Fibroblast of gingiva (primary cell): ENCODE results near the gene DOCK3.
A peak's percentile ranks its signal among the peaks of the same experiment; 100 is the strongest.
"Not testable (repeated sequence)": the region's sequence is repeated elsewhere in the genome, so short reads cannot be mapped to it uniquely, and the experiment has no call there.

Experiments
- DNase-seq: peaks from one replicate; pipeline ENCODE4 v3.0.0-alpha.2; 2011; ENCODE audit warnings: low read depth

Gene DOCK3

DNA sequence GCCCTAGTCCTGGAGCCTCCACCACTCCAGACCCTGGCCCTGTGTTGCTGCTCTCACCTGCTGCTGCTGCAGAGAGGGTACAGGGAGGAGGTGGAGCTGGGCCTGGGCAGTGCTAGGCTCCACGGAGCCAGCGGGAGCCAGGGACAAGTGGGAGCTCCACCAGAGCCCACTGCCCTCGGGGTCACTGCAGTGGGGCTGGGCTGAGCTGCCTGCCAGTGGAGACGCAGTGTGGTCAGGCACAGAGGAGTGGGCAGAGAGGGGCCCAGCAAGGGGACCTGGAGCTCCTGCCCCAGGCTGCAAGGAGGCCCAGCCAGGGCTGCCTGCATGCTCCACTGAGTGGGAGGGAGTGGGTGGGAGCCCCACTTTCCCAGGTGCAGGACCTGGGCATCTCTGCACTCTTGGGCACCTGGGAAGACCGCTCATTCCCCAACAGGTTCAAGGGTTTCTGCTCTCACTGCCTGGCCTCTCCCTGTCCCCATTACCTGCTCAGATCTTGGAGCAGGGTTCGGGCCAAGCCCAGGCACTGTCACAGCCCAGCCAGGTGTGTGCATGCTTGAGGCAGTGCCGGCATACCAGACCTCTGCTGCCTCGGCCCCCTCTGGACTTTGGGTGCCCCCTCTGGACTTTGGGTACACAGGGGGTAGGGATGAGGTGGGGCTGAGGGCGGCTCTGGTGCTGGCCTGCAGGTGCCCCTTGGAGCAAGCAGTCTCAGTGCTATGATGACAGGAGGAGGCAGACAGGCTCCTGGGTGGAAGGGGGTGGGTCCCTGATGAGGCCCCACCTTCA is 308.0 kb downstream of the DOCK3 start:
- no peak for DNase-seq

DNA sequence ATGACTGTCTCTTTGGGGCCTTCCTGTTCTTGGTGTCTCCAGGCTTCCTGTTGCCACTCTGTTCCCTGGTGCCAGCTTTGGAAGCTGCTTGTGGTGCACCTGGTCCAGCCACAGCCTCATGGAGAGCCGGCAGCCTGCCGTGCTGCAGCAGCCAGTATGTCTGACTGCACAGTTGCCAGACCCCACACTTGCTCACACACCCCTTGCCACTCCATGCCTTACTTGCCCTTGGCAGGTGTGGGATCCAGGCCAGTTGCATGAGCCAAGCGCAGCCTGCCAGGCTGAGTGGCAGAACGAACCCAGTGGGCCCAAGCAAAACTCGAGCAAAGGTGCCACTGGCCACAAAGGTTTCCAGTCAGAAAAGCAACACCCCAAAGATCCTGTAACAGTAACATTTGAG is 309.2 kb downstream of the DOCK3 start:
- DNase-seq, result no peak

DNA sequence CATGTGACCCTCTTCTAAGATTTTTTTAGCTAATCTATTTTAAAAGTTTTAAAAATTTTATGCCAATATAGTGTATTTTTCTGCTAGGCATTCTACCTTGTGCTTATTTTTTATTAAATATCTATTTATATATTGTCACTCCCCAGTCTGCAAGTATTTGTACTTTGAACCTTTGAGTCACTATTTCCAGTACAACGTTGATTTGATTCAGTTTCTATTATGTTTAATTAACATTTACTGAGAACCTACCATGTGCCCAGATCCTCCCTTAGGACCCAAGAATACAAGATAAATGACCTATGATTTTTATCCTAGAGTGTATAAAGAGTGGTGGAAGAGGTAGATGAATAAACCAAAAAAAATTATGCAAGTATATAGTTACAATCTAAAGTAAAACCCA is 311.2 kb downstream of the DOCK3 start:
- no peak for DNase-seq

DNA sequence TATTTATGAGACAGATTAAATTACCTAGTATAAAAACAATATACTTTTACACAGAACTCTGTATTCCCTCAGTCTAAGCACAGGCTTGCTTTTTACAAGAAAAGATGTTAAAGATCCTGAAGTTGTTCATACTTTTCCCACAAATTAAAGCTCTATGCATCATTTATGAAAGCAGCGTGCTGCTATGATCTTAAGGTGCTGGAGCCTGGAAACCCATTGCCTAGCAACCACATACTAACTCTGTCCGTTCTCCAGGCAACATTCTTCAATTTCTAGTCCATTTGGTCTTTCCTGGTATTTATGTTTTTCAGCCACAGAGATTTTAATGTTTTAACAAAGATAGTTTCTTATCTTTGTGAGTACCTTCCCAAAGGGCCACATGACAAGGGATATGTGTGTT is 312.0 kb downstream of the DOCK3 start:
- no peak for DNase-seq

DNA sequence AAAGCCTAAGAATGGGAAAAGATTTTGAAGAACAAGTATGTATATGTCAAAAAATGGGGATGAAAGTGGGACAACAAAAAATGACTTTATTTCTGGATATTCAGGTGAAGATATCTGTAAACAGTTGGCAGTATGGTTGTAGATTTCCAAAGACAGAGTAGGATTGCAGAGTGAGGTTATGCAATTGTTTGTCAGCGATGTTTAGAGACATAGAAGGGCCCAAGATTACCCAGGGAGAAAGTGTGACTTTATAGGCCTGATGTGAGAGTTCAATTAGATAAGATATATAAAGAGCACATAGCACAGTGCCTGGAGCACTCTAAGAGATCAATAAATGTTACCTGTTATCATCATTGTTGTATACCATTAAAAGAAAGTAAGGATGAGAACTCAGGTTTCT is 319.8 kb downstream of the DOCK3 start:
- DNase-seq, result no peak

DNA sequence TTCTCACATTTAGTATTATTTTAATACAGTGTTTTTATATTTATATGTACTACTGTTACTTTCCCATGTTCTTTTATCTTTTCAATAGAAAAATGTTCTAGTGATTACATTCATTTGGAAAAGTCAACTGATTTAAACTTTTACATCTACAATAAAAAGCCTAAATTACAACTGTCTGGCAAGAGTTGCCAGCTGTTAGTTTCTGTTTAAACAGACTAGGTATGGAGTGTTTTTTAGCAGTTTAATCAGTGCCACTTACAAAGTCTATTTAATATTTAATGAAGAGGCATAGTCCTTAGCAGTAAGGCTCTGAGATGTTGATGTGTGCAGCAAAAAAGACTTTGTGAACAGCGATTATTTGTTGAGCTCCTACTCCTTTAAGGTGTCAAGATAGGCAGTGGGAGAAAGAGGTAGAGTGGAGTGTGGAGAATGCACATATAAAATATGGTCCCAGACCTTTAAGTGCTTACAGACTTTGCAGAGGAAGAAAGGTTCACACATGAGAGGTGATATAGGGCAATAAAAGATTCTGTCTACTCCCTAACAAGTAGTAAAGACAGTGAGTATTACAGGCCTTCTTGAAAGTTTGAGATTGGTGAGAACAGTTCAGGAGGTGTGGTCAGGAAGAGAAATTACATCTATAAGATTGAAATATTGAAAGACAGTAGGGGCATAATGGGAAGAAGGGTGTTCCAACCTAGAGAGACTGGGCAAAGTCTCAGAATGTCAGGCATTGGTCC is 320.5 kb downstream of the DOCK3 start:
- no peak for DNase-seq

DNA sequence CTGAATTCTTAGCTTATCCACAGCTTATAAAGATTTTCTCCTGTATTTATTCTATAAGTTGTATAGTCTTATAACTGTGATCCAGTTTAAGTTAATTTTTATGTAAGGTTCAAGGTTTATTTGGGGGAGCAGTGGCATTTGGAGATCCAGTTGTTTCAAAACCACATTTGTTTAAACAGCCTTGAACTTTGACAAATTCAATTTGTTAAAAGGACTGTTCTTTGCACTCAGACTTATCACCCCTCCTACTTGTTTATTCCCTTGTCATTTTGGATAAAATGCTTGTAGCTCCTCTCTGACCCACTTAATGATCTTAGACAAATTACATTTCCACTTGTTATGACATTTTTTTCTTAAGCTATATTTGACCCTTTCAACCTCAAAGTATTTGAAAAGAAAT is 327.8 kb downstream of the DOCK3 start:
- no peak for DNase-seq

DNA sequence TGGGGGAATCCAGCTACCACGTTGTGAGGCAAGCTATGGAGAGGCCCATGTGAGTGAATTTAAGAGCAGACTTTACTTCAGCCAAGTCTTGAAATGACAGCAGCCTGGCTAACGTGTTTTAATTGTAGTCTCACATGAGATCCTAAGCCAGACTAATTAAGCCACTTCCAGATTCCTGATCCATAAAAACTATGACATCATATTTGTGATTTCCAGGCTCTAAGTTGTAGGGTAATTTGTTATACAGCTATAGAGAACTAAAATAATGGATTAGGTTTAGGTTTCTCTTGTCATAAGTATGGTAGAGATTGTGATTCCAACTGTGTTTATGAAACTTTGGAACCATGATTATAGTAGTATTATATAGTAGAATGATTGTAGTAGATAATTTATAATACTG is 329.5 kb downstream of the DOCK3 start:
- DNase-seq, result no peak

DNA sequence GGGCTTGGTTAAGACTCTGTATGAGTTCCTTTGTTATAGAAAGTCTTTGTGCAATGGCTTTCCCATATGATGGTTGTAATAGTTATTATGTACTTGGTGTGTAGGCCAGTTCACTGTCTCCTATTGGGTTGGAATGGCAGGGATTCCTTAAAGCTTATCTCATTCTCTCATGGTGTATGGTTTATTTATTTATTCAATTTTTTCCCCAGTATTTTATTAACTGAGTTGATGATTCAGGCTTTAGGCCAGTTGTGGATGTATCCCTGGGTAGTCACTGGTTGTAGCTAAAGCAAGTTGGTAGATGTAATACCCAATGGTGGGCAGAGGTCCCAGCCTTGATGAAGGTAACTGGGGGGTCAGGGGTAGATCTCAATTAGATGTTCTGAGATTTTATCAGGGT is 349.4 kb downstream of the DOCK3 start:
- DNase-seq, result no peak

DNA sequence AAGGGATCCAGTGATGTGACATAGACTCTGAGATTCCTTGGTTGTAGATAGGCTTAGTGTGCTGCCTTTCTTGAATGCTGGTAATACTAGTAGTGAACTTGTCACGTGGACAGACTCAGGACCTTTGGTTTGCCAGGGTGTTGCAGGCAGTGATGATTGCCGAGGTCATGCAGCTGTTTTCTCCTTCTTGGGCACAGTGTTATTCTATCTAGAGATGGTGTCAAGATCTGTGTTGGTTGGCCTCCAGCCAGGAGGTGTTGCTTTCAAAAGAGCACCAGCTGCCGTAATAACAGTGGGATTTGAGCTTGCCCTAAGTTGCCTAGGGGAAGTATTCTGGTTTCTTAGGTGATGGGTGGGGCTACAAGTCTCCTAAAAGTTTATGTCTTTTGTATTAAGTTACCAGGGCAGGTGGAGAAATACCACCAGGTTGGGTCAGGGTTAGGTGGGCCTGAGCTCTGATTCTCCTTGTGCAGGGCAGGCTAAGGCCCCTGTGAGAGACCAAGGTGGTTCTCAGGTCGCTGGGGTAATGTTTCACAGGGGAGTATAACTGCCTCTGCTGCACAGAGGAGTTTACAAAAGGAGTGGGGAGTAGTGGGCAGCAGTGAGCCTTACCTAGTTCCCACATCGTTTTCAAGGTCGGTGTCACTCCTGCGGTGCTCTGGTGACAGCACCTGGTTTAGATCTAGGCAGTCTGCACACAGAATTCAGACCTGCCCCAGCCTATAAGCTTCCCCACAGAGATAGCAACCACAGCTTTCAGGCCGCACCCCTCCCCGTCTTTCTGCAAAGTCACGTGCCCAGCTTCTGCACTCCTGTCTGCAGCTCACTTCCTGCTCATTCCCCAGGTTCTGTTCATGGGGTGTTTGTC is 350.3 kb downstream of the DOCK3 start:
- DNase-seq, result no peak

DNA sequence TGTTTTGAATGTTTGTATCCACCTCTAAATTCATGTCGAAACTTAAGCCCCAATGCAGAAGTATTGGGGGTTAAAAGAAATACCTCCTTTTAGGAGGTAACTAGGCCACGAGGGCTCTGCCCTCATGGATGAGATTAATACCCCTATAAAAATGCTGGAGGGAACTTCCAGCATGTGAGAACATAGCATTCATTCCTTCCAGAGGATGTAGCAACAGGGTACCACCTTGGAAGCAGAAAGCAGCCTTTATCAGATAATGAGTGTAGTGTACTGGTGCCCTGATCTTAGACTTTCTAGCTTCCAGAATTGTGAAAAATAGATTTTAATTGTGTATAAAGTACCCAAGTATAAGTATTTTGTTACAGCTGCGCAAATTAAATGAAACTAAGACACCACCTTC is 356.9 kb downstream of the DOCK3 start:
- no peak for DNase-seq

DNA sequence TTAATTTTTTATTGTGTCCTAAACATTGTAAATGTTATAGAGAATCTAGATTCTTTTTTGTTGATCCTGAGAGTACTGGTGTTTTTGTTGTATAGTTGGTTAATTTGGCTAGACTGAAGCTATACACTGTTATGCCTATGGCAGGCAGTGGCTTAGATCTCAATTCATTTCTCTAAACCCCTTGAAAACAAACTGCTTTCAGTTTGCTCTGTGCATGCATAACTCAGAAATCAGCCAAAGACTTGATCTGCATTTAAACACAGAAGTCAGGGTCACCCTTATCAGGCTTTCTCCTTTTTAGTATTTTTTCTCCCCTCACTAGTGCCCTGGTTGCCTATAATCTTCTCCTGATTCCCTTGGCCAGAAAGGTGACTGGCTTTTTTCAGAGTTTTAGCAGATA is 360.9 kb downstream of the DOCK3 start:
- no peak for DNase-seq

DNA sequence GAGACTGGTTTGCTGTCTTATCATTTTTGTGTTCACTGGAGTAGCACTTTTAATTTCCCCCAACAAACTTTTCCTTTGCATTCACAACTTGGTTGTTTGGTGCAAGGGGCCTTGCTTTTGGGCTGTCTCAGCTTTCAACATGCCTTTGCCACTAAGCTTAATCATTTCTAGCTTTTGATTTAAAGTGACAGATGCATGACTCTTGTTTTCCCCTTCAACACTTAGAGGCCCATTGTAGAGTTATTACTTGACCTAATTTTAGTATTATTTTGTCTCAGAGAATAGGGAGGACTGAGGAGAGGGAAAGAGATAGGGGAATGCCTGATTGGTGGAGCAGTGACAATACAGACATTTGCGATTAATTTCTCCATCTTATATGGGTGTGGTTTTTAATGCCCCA is 370.3 kb downstream of the DOCK3 start:
- DNase-seq, result no peak

DNA sequence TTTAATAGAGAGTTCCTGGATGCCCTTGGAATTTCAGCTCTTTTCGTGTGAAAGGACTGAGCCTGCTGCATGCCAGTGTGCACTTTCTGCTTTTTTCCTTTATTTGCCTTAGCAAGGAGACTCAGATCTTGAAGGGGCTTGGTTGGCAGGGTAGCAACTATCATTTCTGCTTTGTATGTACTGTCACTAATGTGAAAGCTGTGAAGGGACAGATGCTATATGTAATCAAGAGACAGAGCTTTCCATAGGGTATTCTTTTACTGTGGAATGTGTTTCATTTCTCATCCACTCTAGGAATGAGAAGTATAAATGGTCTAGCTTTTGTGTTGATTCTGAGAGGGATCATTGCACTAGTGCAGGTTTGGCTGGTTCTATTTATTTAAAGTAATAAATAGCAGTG is 377.8 kb downstream of the DOCK3 start:
- no peak for DNase-seq

DNA sequence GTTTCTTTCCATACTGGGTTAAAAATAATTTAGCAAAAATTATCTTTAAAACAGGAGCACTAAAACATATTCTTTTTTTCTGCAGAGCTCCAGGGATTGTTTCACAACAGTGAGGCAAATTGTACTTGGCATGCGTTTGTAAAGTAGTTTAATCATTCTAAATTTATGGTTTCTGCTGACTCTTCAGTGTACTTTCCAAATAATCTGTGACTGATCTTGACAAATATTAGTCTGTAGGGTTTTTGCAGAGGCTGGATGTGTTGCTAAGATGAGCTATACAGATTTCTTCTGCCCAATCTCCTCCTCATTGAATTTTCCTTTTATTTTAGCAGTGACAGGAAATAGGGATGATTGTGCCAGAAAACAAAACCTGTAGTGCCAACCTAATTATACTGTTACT is 382.4 kb downstream of the DOCK3 start:
- no peak for DNase-seq

DNA sequence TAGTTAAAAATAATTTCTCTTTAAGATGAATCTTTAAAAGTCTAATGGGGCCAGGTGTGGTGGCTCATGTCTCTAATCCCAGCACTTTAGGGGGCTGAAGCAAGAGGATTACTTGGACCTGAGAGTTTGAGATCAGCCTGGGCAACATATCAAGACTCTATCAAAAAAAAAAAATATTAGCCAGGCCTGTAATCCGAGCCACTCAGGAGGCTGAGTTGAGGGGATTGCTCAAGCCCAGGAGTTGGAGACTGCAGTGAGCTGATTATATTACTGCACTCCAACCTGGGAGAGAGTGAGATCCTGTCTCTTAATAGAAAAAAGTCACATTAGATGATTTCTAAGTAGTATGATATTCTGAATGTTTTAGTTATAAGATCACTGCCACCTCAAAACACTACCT is 388.3 kb downstream of the DOCK3 start:
- no peak for DNase-seq

DNA sequence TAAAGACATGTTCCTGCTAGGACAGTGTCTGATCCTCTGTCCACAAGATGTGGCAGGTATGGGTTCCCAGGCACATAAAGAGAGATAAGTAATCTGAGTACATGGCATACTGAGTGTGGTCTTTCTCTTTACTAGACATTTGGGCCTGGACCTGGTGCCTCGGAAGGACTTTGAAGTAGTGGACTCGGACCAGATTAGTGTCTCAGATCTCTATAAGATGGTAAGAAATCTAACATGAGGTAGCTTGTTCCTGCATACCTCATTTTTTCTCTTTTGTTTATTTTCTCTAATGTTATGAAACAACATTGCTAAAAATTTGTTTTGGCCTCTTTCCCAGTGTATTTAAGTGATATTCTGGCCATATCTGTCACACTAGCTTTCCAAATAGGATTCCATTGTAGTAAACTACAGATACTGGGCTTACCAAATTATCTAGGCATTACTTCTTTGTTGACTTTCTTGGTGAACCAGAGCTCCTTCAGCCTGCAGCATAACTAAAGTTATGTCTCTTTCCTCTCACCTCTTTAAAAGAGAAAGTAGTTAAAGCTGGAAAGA is 400.6 kb downstream of the DOCK3 start:
- DNase-seq, result no peak

DNA sequence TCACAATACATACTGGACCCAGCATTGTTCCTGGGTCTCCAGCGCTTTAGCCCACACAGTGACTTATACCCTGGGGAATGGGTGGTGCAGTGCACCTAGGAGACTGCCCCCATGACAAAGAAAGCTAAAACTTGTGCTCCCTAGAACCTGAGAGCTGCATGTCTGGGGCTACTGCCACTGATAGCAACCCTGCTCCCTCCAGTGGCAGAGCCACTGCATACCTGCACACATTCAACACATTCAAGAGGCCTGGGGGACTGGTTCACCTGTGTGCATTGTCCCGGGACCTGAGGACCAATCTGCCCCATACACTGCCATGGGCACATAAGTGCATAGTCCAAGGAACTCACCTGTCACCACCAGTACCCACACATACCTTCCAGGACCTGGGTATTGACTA is 407.6 kb downstream of the DOCK3 start:
- no peak for DNase-seq

DNA sequence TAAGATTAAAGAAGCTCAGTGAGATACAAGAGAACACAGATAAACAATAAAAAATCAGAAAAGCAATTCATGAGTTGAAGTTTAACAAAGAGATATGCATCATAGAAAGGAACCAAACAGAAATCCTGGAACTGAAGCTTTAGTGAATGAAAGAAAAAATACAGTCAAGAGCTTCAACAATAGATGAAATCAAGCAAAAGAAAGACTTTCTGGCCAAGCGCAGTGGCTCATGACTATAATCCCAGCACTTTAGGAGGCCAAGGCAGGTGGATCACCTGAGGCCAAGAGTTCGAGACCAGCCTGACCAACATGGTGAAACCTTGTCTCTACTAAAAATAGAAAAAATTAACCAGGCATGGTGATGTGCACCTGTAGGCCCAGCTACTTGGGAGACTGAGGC is 408.8 kb downstream of the DOCK3 start:
- no peak for DNase-seq

DNA sequence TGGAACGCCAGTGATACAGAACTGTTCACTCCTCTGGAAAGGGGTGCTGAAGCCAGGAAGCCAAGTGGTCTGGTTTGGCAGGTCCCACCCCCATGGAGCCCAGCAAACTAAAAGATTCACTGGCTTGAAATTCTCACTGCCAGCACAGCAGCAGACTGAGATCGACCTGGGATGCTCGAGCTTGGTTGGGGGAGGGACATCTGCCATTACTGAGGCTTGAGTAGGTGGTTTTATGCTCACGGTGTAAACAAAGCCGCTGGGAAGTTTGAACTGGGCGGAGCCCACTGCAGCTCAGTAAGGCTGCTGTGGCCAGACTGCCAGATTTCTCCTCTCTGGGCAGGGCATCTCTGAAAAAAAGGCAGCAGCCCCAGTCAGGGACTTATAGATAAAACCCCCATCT is 417.4 kb downstream of the DOCK3 start:
- DNase-seq, result not testable (repeated sequence)

DNA sequence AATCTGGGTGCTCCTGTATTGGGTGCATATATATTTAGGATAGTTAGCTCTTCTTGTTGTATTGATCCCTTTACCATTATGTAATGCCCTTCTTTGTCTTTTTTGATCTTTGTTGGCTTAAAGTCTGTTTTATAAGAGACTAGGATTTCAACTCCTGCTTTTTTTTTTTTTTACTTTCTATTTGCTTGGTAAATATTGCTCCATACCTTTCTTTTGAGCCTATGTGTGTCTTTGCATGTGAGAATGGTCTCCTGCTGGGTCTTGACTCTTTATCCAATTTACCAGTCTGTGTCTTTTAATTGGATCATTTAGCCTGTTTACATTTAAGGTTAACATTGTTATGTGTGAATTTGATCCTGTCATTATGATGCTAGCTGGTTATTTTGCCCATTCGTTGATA is 420.1 kb downstream of the DOCK3 start:
- not testable (repeated sequence) for DNase-seq

DNA sequence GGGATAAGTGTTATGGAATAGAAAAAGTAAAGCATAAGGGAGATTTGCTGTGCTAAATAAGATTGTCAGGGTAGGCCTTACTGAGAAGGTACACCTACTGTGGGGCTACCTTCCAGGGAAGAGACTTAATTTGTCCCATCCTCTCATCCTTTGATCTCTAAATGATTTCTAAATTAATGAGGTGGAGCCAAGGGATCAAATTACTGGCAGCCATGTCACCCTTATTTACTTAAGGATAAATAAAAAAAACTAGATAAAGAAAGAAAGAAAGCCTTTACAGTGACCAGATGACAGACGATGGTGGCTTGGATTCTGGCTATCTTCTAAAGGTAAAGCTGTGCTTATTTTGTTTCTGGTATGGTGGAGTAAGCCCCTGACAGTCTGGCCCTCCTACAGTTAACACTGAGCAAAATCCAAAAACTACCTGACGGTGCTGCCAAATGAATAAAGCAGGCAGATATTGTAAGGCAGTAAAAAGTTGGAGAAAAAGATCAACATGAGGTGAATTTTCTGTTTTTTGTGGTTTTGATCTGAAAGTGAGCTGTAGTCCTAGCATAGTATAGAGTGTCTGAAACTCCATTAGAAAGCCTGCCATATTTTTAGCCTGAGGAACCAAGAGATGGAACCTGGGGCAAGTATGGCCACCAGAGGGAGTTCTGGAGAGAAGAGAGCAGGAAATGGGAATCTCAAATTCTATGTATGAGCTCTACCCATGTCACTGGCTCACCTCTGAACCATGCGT is 425.2 kb downstream of the DOCK3 start:
- DNase-seq, result peak; percentile 27
